ENCODE results near the gene MBD1. TPM values are rescaled to one million over a fixed set of nuclear protein-coding genes. Genes with fewer than 3 reads are reported as not detected.
"Not testable (repeated sequence)": the region's sequence is repeated elsewhere in the genome, so short reads cannot be mapped to it uniquely, and the experiment has no call there.

The MBD1 gene
- total RNA-seq, 2 experiments from 2014 or later, result 66.4 to 69.0 TPM

DNA sequence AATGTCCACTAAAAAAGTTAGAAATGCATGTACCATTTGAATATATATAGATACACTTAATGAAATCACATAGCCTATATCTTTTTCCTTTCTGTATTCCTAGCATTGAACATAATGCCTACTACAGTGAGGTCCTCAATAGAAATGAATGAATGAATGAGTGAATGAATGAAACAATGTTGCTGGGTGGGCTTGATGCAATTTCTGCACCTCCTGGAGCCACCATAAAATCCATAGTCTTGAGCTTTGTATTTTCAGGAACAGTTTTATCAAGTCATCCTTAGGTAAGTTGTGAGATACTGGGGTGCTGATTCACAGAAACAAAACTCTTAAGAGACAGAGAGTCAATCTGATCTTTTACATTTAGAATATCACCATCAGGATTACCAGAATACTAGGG, 18.3 kb downstream of the MBD1 start:
- H3K36me3 Mint-ChIP-seq (ENCODE audit: low read depth), result no peaks in the 10 kb centered on the region
- no peak overlapping the region for H3K27ac Mint-ChIP-seq
- no peaks in the 10 kb centered on the region for H3K9me3 Mint-ChIP-seq
- CTCF ChIA-PET, result interaction anchor here (1.0 kb wide), 1 partner anchor 44 kb away, joined by 4 read pairs; no protein-coding TSS in a partner anchor
- no peak for DNase-seq
- peaks cover 13% of the 10 kb centered on the region for H3K4me1 Mint-ChIP-seq (ENCODE audit: low read depth)
- H3K4me3 Mint-ChIP-seq, result no peak overlapping the region
- H3K27me3 Mint-ChIP-seq (ENCODE audit: low read depth), result no peaks in the 10 kb centered on the region
- intact Hi-C loops (cut with micrococcal nuclease), result loop anchor here (10.0 kb wide), 1 partner anchor 1588 kb away; no protein-coding TSS in a partner anchor

DNA sequence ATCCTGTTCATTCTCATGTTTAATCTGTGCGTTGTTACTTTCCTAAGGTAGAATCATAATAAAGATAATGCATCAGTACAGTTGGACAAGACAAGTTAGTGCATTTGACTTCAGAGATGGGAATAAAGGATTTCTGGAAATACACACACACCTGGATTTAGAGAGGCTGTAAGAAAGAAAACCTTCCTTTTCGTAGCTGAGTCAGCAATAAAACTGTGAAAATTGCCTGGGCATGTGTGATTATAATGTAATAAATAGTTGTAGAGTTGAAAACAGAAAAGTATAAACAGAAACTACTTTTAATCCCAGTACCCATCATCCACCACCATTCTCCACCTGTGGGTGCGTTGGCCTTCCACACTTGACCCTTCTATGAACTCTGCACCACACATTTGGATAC, 30.4 kb downstream of the MBD1 start:
- no peak for DNase-seq
- Mint-ChIP-seq H3K4me3 (no peak overlapping the region), H3K4me1 (ENCODE audit: low read depth) (peaks cover 3% of the 10 kb centered on the region), H3K36me3 (ENCODE audit: low read depth) (no peaks in the 10 kb centered on the region), H3K27ac (no peak overlapping the region), H3K27me3 (ENCODE audit: low read depth) (no peaks in the 10 kb centered on the region), H3K9me3 (no peaks in the 10 kb centered on the region)
- CTCF ChIA-PET, result interaction anchor here (1.4 kb wide), 1 partner anchor 33 kb away, joined by 5 read pairs; no protein-coding TSS in a partner anchor
- intact Hi-C loops (cut with micrococcal nuclease), result no loop called here

DNA sequence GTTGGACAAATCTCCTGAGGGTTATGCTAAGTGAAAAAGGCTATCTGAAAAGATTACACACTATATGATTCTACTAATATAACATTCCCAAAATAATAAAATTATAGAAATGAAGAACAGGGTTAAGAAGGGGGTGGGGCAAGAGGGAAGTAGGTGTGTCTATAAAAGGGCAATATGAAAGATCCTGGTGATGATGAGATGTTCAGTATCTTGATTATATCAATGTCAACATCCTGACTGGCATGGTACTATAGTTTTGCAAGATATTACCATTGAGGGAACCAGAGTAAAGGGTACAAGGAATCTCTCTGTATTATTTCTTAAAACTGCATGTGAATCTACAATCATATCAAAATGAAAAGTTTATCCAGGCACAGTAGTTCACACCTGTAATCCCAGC, 31.7 kb downstream of the MBD1 start:
- Mint-ChIP-seq H3K4me3 (no peak overlapping the region), H3K27ac (no peak overlapping the region), H3K36me3 (ENCODE audit: low read depth) (no peaks in the 10 kb centered on the region), H3K27me3 (ENCODE audit: low read depth) (no peaks in the 10 kb centered on the region), H3K4me1 (ENCODE audit: low read depth) (peaks cover 3% of the 10 kb centered on the region), H3K9me3 (no peaks in the 10 kb centered on the region)
- intact Hi-C loops (cut with micrococcal nuclease), result no loop called here
- no peak for DNase-seq
- CTCF ChIA-PET, result no interaction called here

DNA sequence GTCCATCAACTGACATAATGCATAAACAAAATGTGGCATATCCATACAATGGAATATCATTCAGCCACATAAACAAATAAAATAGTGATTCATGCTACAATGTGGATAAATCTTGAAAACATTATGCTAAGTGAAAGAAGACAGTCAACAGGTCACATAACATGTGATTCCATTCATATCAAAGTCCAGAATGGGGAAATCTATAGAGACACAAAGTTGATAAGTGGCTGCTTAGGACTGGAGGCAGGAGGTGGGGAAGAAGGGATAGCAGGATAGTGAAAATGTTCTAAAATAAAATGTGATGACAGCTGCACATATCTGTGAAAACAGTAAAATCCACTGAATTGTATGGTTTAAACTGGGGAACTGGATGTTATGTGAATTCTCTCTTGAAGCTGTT, 33.8 kb downstream of the MBD1 start:
- Mint-ChIP-seq H3K9me3 (peaks cover 3% of the 10 kb centered on the region), H3K4me3 (no peak overlapping the region), H3K36me3 (ENCODE audit: low read depth) (peaks cover 4% of the 10 kb centered on the region), H3K4me1 (ENCODE audit: low read depth) (peaks cover 3% of the 10 kb centered on the region), H3K27me3 (ENCODE audit: low read depth) (no peaks in the 10 kb centered on the region), H3K27ac (no peak overlapping the region)
- CTCF ChIA-PET, result no interaction called here
- no peak for DNase-seq
- intact Hi-C loops (cut with micrococcal nuclease), result no loop called here

GRCh38 chr18:50241768-50242167, 39.6 kb downstream of the MBD1 start:
- DNase-seq; H3K4me3 Mint-ChIP-seq; intact Hi-C loops (cut with micrococcal nuclease); H3K27ac Mint-ChIP-seq; H3K27me3 Mint-ChIP-seq (ENCODE audit: low read depth); H3K4me1 Mint-ChIP-seq (ENCODE audit: low read depth): not testable (repeated sequence)
- CTCF ChIA-PET, result interaction anchor here (1.2 kb wide), 1 partner anchor 24 kb away, joined by 3 read pairs; no protein-coding TSS in a partner anchor
- Mint-ChIP-seq H3K9me3 (peaks cover 20% of the 10 kb centered on the region), H3K36me3 (ENCODE audit: low read depth) (peaks cover 10% of the 10 kb centered on the region)

- Mint-ChIP-seq H3K4me3 (no peak overlapping the region), H3K36me3 (ENCODE audit: low read depth) (peaks cover 10% of the 10 kb centered on the region), H3K4me1 (ENCODE audit: low read depth) (peaks cover 7% of the 10 kb centered on the region), H3K27ac (peak overlapping the region; percentile 7), H3K9me3 (peaks cover 20% of the 10 kb centered on the region), H3K27me3 (ENCODE audit: low read depth) (no peaks in the 10 kb centered on the region)
- CTCF ChIA-PET, result no interaction called here
- DNase-seq, result peak; percentile 38
- intact Hi-C loops (cut with micrococcal nuclease), result no loop called here
Observed at GRCh38 chr18:50240080-50240563, 41.2 kb downstream of the MBD1 start.

DNA sequence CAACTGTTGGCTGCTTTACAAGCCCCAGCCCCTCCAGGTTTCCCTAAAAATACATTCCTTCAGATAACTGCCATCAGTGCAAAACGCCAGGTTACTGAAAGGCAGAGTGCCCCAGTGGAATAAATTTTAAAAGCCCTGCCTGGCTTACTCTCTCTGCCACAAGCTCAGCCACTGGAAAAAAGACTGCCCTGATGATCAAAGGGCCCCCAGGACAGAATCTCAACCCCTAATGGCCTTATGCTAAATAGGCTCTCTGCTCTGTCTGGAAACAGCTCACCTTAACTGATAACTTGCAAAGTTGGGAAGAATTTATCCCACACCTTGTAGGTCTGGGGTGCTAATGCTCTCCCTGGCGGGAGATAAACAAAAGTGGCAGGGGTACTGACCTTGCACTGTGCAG, 48.9 kb downstream of the MBD1 start:
- no peak overlapping the region for H3K27ac Mint-ChIP-seq
- H3K36me3 Mint-ChIP-seq (ENCODE audit: low read depth), result no peaks in the 10 kb centered on the region
- CTCF ChIA-PET, result interaction anchor here (0.7 kb wide), 1 partner anchor 53 kb away, joined by 4 read pairs; no protein-coding TSS in a partner anchor
- peaks cover 5% of the 10 kb centered on the region for H3K4me1 Mint-ChIP-seq (ENCODE audit: low read depth)
- intact Hi-C loops (cut with micrococcal nuclease), result no loop called here
- H3K9me3 Mint-ChIP-seq, result no peaks in the 10 kb centered on the region
- no peak overlapping the region for H3K4me3 Mint-ChIP-seq
- no peak for DNase-seq
- peaks cover 5% of the 10 kb centered on the region for H3K27me3 Mint-ChIP-seq (ENCODE audit: low read depth)

- no peaks in the 10 kb centered on the region for H3K9me3 Mint-ChIP-seq
- peaks cover 5% of the 10 kb centered on the region for H3K27me3 Mint-ChIP-seq (ENCODE audit: low read depth)
- peaks cover 5% of the 10 kb centered on the region for H3K4me1 Mint-ChIP-seq (ENCODE audit: low read depth)
- peak; percentile 53 for DNase-seq
- H3K27ac Mint-ChIP-seq, result no peak overlapping the region
- intact Hi-C loops (cut with micrococcal nuclease), result no loop called here
- no peak overlapping the region for H3K4me3 Mint-ChIP-seq
- CTCF ChIA-PET, result interaction anchor here (1.2 kb wide), 1 partner anchor 13 kb away, joined by 3 read pairs; no protein-coding TSS in a partner anchor
- H3K36me3 Mint-ChIP-seq (ENCODE audit: low read depth), result no peaks in the 10 kb centered on the region
Observed at GRCh38 chr18:50231621-50232020, 49.7 kb downstream of the MBD1 start.

DNA sequence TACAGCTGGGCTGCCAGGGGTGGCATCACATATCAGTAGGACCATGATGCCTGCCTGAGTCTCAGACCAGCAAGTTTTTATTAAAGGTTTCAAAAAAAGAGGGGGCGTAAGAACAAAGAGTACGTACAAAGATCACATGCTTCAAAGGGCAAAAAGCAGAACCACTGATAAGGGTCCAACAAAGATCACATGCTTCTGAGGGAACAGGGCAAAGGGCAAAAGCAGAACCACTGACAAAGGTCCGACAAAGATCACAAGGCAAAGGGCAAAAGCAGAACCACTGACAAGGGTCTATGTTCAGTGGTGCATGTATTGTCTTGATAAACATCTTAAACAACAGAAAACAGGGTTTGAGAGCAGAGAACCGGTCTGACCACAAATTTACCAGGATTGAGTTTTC, 61.1 kb downstream of the MBD1 start:
- H3K4me3 Mint-ChIP-seq; H3K9me3 Mint-ChIP-seq; H3K36me3 Mint-ChIP-seq (ENCODE audit: low read depth); intact Hi-C loops (cut with micrococcal nuclease); H3K27ac Mint-ChIP-seq; H3K4me1 Mint-ChIP-seq (ENCODE audit: low read depth); DNase-seq: not testable (repeated sequence)
- CTCF ChIA-PET, result interaction anchor here (0.6 to 4.5 kb wide), 3 partner anchors 25 to 173 kb away, joined by 3 to 76 read pairs (median 3); no protein-coding TSS in a partner anchor
- H3K27me3 Mint-ChIP-seq (ENCODE audit: low read depth), result peaks cover 15% of the 10 kb centered on the region

Other genes with a start within 250 kb of the MBD1 start
- gene MYO5B, start 86.4 kb downstream of the MBD1 start, total RNA-seq, result under 1 TPM; 0.02 to 0.12 TPM
- gene CFAP53, start 15.0 kb downstream of the MBD1 start, total RNA-seq, result under 1 TPM; 0.40 to 0.43 TPM
- gene CXXC1, start 6.2 kb upstream of the MBD1 start, total RNA-seq, result 10 to 100 TPM; 71.5 to 75.3 TPM
- 10 to 100 TPM; 36.1 to 36.3 TPM for gene SKA1, start 93.5 kb upstream of the MBD1 start, total RNA-seq